Heart left ventricle (tissue), 16 donors: ENCODE measurements around the gene HIPK2. TPM values are rescaled to one million over a fixed set of nuclear protein-coding genes. Genes with fewer than 3 reads are reported as not detected.

Source experiments
- ATAC-seq, 4 donors: fragments of 200-7000 bp; cut with Tn5 transposase; one replicate each; pipeline ENCODE4 v1.9.1; 2020 to 2022; ENCODE audit warnings: moderate library complexity in 4 of 4, mild to moderate bottlenecking in 3 of 4, moderate number of reproducible peaks in 1 of 4
- DNase-seq, 5 donors: peaks; one replicate each; pipeline ENCODE4 v3.0.0-alpha.2; 2020
- H3K27ac ChIP-seq, 12 donors: fragments of 200-600 bp; sonication (generic) in 4 of 12; one replicate each; pipeline versions ENCODE4 v1.5.0 to v1.8.0; 2016 to 2022; ENCODE audit warnings: mild to moderate bottlenecking in 2 of 12
- H3K27me3 ChIP-seq, 9 donors: fragments of 200-600 bp; sonication (generic) in 2 of 9; one replicate each; pipeline versions ENCODE4 v1.5.1 to v1.8.0; 2016 to 2022; ENCODE audit warnings: mild to moderate bottlenecking in 3 of 9
- H3K36me3 ChIP-seq, 9 donors: fragments of 200-600 bp; sonication (generic) in 2 of 9; one replicate each; pipeline versions ENCODE4 v1.5.0 to v1.8.0; 2018 to 2022; ENCODE audit warnings: mild to moderate bottlenecking in 2 of 9
- H3K4me1 ChIP-seq, 12 donors: fragments of 200-600 bp; sonication (generic) in 4 of 12; one replicate each; pipeline versions ENCODE4 v1.5.0 to v1.8.0; 2016 to 2022; ENCODE audit warnings: mild to moderate bottlenecking in 3 of 12
- H3K4me3 ChIP-seq, 12 donors: fragments of 200-600 bp; sonication (generic) in 4 of 12; one replicate each; pipeline versions ENCODE4 v1.5.0 to v1.8.0; 2017 to 2022; ENCODE audit warnings: mild to moderate bottlenecking in 9 of 12, moderate library complexity in 4 of 12
- H3K9me3 ChIP-seq, 12 donors: fragments of 200-600 bp; sonication (generic) in 4 of 12; one replicate each; pipeline versions ENCODE4 v1.5.0 to v1.8.0; 2016 to 2022; ENCODE audit warnings: mild to moderate bottlenecking in 1 of 12
- POLR2A ChIP-seq, 2 donors: fragments of 450-650 bp; IDR thresholded peaks; one replicate each; pipeline ENCODE4 v1.6.1; 2017; ENCODE audit warnings: antibody characterized with exemption in 2 of 2, mild to moderate bottlenecking in 2 of 2, moderate library complexity in 2 of 2
- WGBS, 4 donors: extraction: QIAGEN DNeasy Blood & Tissue Kit in 2 of 4; methylation state at CpG; one replicate each; pipeline versions ENCODE4 v1.1.5 to v1.1.7; 2013 to 2018; 5-methylcytosine and 5-hydroxymethylcytosine counted together
- intact Hi-C, 10 donors: fragments of 100-400 bp; cut with DNase I; formaldehyde crosslinking; loops; one replicate each; pipeline versions ENCODE4 v1.11.1 to v1.14.2; 2022
- polyA plus RNA-seq, 2 donors: library from polyadenylated mRNA; stranded (reverse); fragments of 200-250 nt; gene quantifications; one replicate each; pipeline ENCODE4 v1.2.3, GENCODE V29; 2013
- total RNA-seq, 9 donors: library from RNA; depleted of rRNA in 2 of 9; stranded (reverse); fragments of >200 nt in 2 of 9; fragmentation: NEBNext Ultra II Directional in 3 of 9; extraction: Animal tissue kit (Norgen Biotek cat#: 25700) in 3 of 9; gene quantifications; one replicate each; pipeline versions ENCODE4 v1.1.0 to v1.2.4, GENCODE V29; 2016 to 2023
- TF ChIP-seq, protein P1 (sequence below), 12 donors: fragments of 200-600 bp; sonication (generic) in 4 of 12; IDR thresholded peaks; one replicate each; pipeline versions ENCODE4 v1.5.0 to v1.8.0; 2018 to 2022; ENCODE audit warnings: antibody characterized with exemption in 12 of 12, mild to moderate bottlenecking in 5 of 12
- donor health status: ischemic (EF 13 %, LVEDD 7.1; RV severe dilation, severe dysfunction).
- donor health status: healthy with polysubstance abuse.
- donor health status: DM: no; HTN: yes; CAD: no.
- donor health status: DM: no; HTN: no; CAD: no.
- donor health status: ischemic (EF 25% LVEDD 6.9; RV normal size, moderate dysfunction).
- donor health status: ischemic (EF 25% LVEDD 5.7; RV mildly dilated, moderate dysfunction).
- donor health status: healthy.
- donor health status: DM: yes; HTN: yes; CAD: no.
- donor health status: ischemic (EF 35%, LVEDD 5.7; RV mildly dilated, moderate dysfunction).
- donor health status: nonischemic (EF 11% LVEDD 7.7; RV severe dilation, severe dysfunction).
- donor health status: DM: yes; HTN: yes; CAD: no.
- donor health status: PGD.
- donor health status: ischemic (EF 29% LVEDD 5.4; RV normal size, mild dysfunction).
- donor health status: nonischemic (EF 23%, LVEDD 6.1; RV moderate dilation, normal function).

Gene HIPK2
- total and polyA plus RNA-seq, 11 donors: 43.2 to 244 (median 143) TPM

DNA sequence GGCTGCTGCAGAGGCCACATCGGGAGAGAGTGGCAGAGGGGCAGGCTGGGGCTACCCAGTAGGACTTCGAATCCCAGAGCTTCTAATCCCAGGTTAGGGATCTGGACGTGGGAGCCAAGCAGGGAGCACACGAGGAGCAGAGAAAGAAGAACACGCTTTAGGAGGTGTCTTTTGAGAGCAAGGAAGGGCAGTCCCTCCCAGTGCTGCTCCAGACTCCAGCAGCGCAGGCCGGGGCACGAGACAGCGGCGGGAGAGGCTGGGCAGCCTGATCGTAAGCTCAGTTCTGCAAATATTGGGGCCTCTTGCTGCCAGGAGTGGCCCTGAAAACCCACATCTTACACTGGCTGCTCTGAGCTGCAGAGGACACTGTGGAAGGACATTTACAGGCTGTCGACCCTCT is 75.9 kb downstream of the HIPK2 start:
- WGBS, 4 donors: 30 to 55% (median 31%) methylated on average over 7 to 12 of the region's 12 CpGs
- Histone ChIP-seq H3K4me3 (no peak overlapping the region), H3K36me3 (peaks cover 0 to 54% (median 9%) of the 10 kb centered on the region in 9 donors), H3K9me3 (no peaks in the 10 kb centered on the region), H3K27me3 (no peaks in the 10 kb centered on the region), H3K4me1 (peaks cover 14 to 78% (median 50%) of the 10 kb centered on the region in 12 donors), H3K27ac (peak overlapping the region; percentile 66 to 93 (median 80))
- ATAC-seq: peak in 3 of 4 donors; percentile 18 to 34 (median 30)
- TF ChIP-seq, protein P1, sequence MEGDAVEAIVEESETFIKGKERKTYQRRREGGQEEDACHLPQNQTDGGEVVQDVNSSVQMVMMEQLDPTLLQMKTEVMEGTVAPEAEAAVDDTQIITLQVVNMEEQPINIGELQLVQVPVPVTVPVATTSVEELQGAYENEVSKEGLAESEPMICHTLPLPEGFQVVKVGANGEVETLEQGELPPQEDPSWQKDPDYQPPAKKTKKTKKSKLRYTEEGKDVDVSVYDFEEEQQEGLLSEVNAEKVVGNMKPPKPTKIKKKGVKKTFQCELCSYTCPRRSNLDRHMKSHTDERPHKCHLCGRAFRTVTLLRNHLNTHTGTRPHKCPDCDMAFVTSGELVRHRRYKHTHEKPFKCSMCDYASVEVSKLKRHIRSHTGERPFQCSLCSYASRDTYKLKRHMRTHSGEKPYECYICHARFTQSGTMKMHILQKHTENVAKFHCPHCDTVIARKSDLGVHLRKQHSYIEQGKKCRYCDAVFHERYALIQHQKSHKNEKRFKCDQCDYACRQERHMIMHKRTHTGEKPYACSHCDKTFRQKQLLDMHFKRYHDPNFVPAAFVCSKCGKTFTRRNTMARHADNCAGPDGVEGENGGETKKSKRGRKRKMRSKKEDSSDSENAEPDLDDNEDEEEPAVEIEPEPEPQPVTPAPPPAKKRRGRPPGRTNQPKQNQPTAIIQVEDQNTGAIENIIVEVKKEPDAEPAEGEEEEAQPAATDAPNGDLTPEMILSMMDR (IDR thresholded peaks at IDR 0.05): no peak
- no peak for TF ChIP-seq POLR2A (IDR thresholded peaks at IDR 0.05)
- no peak for DNase-seq
- intact Hi-C loops: loop anchor here in 3 of 10 donors (5.0 to 10.0 kb wide), 3 partner anchors 35 to 73 kb away; partner anchors contain the start of gene HIPK2 (in 1 of the 3)

- Histone ChIP-seq H3K27ac (peak overlapping the region in 10 of 12 donors; percentile 66 to 93 (median 80)), H3K9me3 (no peaks in the 10 kb centered on the region), H3K4me3 (no peak overlapping the region), H3K4me1 (peaks cover 14 to 78% (median 48%) of the 10 kb centered on the region in 12 donors), H3K36me3 (peaks cover 0 to 48% (median 6%) of the 10 kb centered on the region in 9 donors), H3K27me3 (no peaks in the 10 kb centered on the region)
- no peak for DNase-seq
- ATAC-seq: no peak
- WGBS, 4 donors: 68 to 74% (median 72%) methylated on average over 16 of the region's 16 CpGs
- TF ChIP-seq, protein P1 (IDR thresholded peaks at IDR 0.05): no peak
- no peak for TF ChIP-seq POLR2A (IDR thresholded peaks at IDR 0.05)
- intact Hi-C loops: loop anchor here in 3 of 10 donors (5.0 to 10.0 kb wide), 3 partner anchors 37 to 74 kb away; partner anchors contain the start of gene HIPK2 (in 1 of the 3)
Measured at GRCh38 chr7:139700505-139701235, 77.1 kb downstream of the HIPK2 start.

DNA sequence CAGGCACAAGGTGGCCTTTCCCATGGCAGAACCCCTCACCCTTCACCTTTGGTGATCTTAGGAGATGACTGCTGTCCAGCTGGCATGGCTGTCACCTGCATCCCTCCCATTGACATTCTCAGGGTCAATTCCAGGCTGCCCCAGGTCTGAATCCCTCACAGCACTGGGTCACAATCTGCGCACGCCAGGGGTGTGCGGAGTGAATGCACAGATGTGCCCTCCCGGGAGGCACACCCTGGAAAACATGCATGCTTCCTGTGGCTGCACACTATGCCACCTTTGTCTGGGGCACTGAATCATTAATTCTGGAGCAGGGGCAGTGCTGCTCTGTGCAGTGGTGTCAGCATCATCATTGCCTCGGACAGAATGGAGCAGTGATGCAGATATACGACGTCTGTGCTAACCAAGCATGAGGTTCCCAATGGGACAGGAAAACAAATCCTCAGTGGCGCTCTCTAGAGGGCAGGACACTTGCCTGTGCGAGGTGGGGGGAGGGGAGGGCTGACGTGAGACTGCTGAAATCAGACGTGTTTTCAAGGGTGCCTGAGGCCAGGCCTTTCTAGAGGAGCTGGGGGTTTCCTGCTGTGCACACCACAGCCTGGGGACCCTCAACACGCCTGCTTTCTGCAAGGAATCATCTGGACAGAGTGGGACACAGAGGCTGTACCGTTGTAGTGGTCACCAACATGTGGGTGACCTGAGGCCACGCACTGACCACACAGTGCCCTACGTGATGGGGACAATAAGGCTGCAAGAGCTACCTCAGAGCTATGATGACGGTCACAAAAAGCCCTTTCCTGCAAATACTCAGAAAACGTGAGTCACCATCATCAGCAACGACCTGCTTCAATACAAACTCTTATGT is 77.9 kb downstream of the HIPK2 start:
- Histone ChIP-seq H3K9me3 (no peaks in the 10 kb centered on the region), H3K4me1 (peaks cover 14 to 75% (median 44%) of the 10 kb centered on the region in 12 donors), H3K4me3 (no peak overlapping the region), H3K27ac (peak overlapping the region in 4 of 12 donors; percentile 7 to 87 (median 57)), H3K27me3 (no peaks in the 10 kb centered on the region), H3K36me3 (peaks cover 0 to 44% (median 4%) of the 10 kb centered on the region in 9 donors)
- ATAC-seq (no peak), DNase-seq (no peak)
- 73 to 83% (median 78%) methylated on average over 15 to 18 of the region's 18 CpGs for WGBS, 4 donors
- intact Hi-C loops: loop anchor here in 5 of 10 donors (5.0 to 10.0 kb wide), 5 partner anchors 37 to 75 kb away; partner anchors contain the start of gene HIPK2 (in 1 of the 5)
- TF ChIP-seq, protein P1 (IDR thresholded peaks at IDR 0.05): peak in 1 of 12 donors; percentile 12
- no peak for TF ChIP-seq POLR2A (IDR thresholded peaks at IDR 0.05)
